T-helper 2 cell treated with Interferon-gamma antibody and Interleukin-4, amounts not matched to agents 100 ng/mL and 5 ng/mL, for 36 hours (primary cell): ENCODE measurements around the gene DPM2. TPM values are rescaled to one million over a fixed set of nuclear protein-coding genes. Genes with fewer than 3 reads are reported as not detected.

ENCODE experiments used
- intact Hi-C: fragments of 100-400 bp; cut with micrococcal nuclease; formaldehyde crosslinking; loops from one replicate; pipeline ENCODE4 v1.15.1; 2023
- total RNA-seq: library from RNA; stranded (reverse); gene quantifications from 2 replicates; pipeline ENCODE4 v1.2.3, GENCODE V29; 2022

Gene DPM2
- total RNA-seq, 1 donor from 2014 or later: 68.6 TPM

GRCh38 chr9:127903557-127904475 is 33.8 kb downstream of the DPM2 start:
- intact Hi-C loops: loop anchor here (1.0 to 2.0 kb wide), 2 partner anchors 13 to 101 kb away; partner anchors contain the start of genes FPGS and ST6GALNAC4

- intact Hi-C loops: loop anchor here (1.0 kb wide), 1 partner anchor 18 kb away; the partner anchor contains the start of gene ST6GALNAC4
These were observed 38.3 kb downstream of the DPM2 start, which contains the start of gene ST6GALNAC6 for GRCh38 chr9:127899128-127899943. TSS of gene ST6GALNAC6 (minus strand) at chr9:127899603. CDS start at chr9:127897981, 1,622 bp downstream.

GRCh38 chr9:127898433-127899127 is 39.1 kb downstream of the DPM2 start:
- intact Hi-C loops: loop anchor here (1.0 kb wide), 1 partner anchor 19 kb away; the partner anchor contains the start of gene ST6GALNAC4

GRCh38 chr9:127897193-127897692 is 40.4 kb downstream of the DPM2 start:
- intact Hi-C loops: no loop called here

GRCh38 chr9:127896395-127897192 is 41.1 kb downstream of the DPM2 start:
- intact Hi-C loops: no loop called here

- intact Hi-C loops: no loop called here
These were observed 41.8 kb downstream of the DPM2 start for GRCh38 chr9:127895811-127896210.

GRCh38 chr9:127893392-127893791 is 44.3 kb downstream of the DPM2 start:
- intact Hi-C loops: no loop called here

- intact Hi-C loops: no loop called here
These were observed 44.8 kb downstream of the DPM2 start for GRCh38 chr9:127892831-127893230.

- intact Hi-C loops: no loop called here
These were observed 47.6 kb downstream of the DPM2 start for GRCh38 chr9:127890053-127890452.

GRCh38 chr9:127887792-127888191 is 49.9 kb downstream of the DPM2 start:
- intact Hi-C loops: no loop called here

GRCh38 chr9:127886401-127886972 is 51.2 kb downstream of the DPM2 start:
- intact Hi-C loops: no loop called here

GRCh38 chr9:127885508-127886281 is 52.0 kb downstream of the DPM2 start:
- intact Hi-C loops: no loop called here

Other genes with a start within 250 kb of the DPM2 start
- gene CFAP157, start 230.9 kb downstream of the DPM2 start, total RNA-seq: not detected in 2 replicates
- gene PTRH1, start 222.2 kb downstream of the DPM2 start, total RNA-seq: 9.2 and 9.3 TPM in 2 replicates
- gene TTC16, start 221.8 kb downstream of the DPM2 start, total RNA-seq: 0.27 and 0.32 TPM in 2 replicates
- gene TOR2A, start 202.6 kb downstream of the DPM2 start, total RNA-seq: 23.4 and 24.7 TPM in 2 replicates
- 57.6 and 58.4 TPM in 2 replicates for gene SH2D3C, start 159.2 kb downstream of the DPM2 start, total RNA-seq
- gene CDK9, start 151.8 kb downstream of the DPM2 start, total RNA-seq: 102 and 104 TPM in 2 replicates
- gene FPGS, start 135.0 kb downstream of the DPM2 start, total RNA-seq: 91.1 and 97.5 TPM in 2 replicates
- gene ENG, start 83.2 kb downstream of the DPM2 start, total RNA-seq: 21.4 and 23.0 TPM in 2 replicates
- gene AK1, start 60.2 kb downstream of the DPM2 start, total RNA-seq: 44.5 and 46.5 TPM in 2 replicates
- 91.4 and 96.1 TPM in 2 replicates for gene ST6GALNAC6, start 38.3 kb downstream of the DPM2 start, total RNA-seq
- 23.2 and 23.8 TPM in 2 replicates for gene ST6GALNAC4, start 20.8 kb downstream of the DPM2 start, total RNA-seq
- gene PIP5KL1, start 7.1 kb downstream of the DPM2 start, total RNA-seq: 1.7 and 2.7 TPM in 2 replicates
- 399 and 400 TPM in 2 replicates for gene EEIG1, start 43.1 kb upstream of the DPM2 start, total RNA-seq
- gene NAIF1, start 129.5 kb upstream of the DPM2 start, total RNA-seq: 13.2 and 14.0 TPM in 2 replicates
- 17.8 and 19.7 TPM in 2 replicates for gene SLC25A25, start 130.4 kb upstream of the DPM2 start, total RNA-seq
- gene PTGES2, start 189.9 kb upstream of the DPM2 start, total RNA-seq: 52.5 and 60.0 TPM in 2 replicates
- not detected in 2 replicates for gene LCN2, start 211.6 kb upstream of the DPM2 start, total RNA-seq
- 82.4 and 82.8 TPM in 2 replicates for gene BBLN, start 222.4 kb upstream of the DPM2 start, total RNA-seq